GM18499 (cell line): ENCODE data around the gene GJD3.
"Not testable (repeated sequence)": the region's sequence is repeated elsewhere in the genome, so short reads cannot be mapped to it uniquely, and the experiment has no call there.

ENCODE experiments used
- ATAC-seq: cut with Tn5 transposase; IDR thresholded peaks from one replicate; pipeline ENCODE4 v1.9.1; 2021; ENCODE audit warnings: moderate number of reproducible peaks; ENCODE audit not compliant: insufficient read depth, unreplicated experiment

GJD3 gene

GRCh38 chr17:40364121-40364861, at the start of gene GJD3:
TSS of gene GJD3 (minus strand) at chr17:40364737. CDS start at chr17:40363815, 922 bp downstream.
- ATAC-seq = no peak

- not testable (repeated sequence) for ATAC-seq
Observed at GRCh38 chr17:40414312-40414711, 49.8 kb upstream of the GJD3 start.

GRCh38 chr17:40412880-40413279, 48.3 kb upstream of the GJD3 start:
- no peak for ATAC-seq

- no peak for ATAC-seq
Observed at GRCh38 chr17:40411821-40412220, 47.3 kb upstream of the GJD3 start.

GRCh38 chr17:40410082-40410481, 45.5 kb upstream of the GJD3 start:
- ATAC-seq = no peak

GRCh38 chr17:40409540-40409939, 45.0 kb upstream of the GJD3 start:
- not testable (repeated sequence) for ATAC-seq

GRCh38 chr17:40407460-40407859, 42.9 kb upstream of the GJD3 start:
- no peak for ATAC-seq

- no peak for ATAC-seq
Observed at GRCh38 chr17:40404003-40404402, 39.5 kb upstream of the GJD3 start.

- no peak for ATAC-seq
Observed at GRCh38 chr17:40402668-40403067, 38.1 kb upstream of the GJD3 start.

- no peak for ATAC-seq
Observed at GRCh38 chr17:40399185-40399584, 34.6 kb upstream of the GJD3 start.

- not testable (repeated sequence) for ATAC-seq
Observed at GRCh38 chr17:40386555-40386954, 22.0 kb upstream of the GJD3 start.

- no peak for ATAC-seq
Observed at GRCh38 chr17:40382251-40382650, 17.7 kb upstream of the GJD3 start.

GRCh38 chr17:40378966-40379365, 14.4 kb upstream of the GJD3 start:
- no peak for ATAC-seq

GRCh38 chr17:40377832-40378231, 13.3 kb upstream of the GJD3 start:
- ATAC-seq = no peak

- not testable (repeated sequence) for ATAC-seq
Observed at GRCh38 chr17:40376541-40376940, 12.0 kb upstream of the GJD3 start.

- ATAC-seq = not testable (repeated sequence)
Observed at GRCh38 chr17:40375786-40376185, 11.2 kb upstream of the GJD3 start.

GRCh38 chr17:40374821-40375498, 10.4 kb upstream of the GJD3 start:
- ATAC-seq = no peak

- no peak for ATAC-seq
Observed at GRCh38 chr17:40373999-40374398, 9.5 kb upstream of the GJD3 start.

GRCh38 chr17:40373324-40373723, 8.8 kb upstream of the GJD3 start:
- no peak for ATAC-seq

- ATAC-seq = not testable (repeated sequence)
Observed at GRCh38 chr17:40372644-40373043, 8.1 kb upstream of the GJD3 start.

- ATAC-seq = no peak
Observed at GRCh38 chr17:40372031-40372430, 7.5 kb upstream of the GJD3 start.
